ENCODE data around the gene PRG2.

The PRG2 gene

GRCh38 chr11:57390535-57390934 lies at the start of gene PRG2:
Gene PRG2 (minus strand): TSS chr11:57390650. CDS start chr11:57389944, 706 bp downstream.
- no peak for DNase-seq (ENCODE audit: low read depth in 2 of 2, low spot score in 1 of 2)

GRCh38 chr11:57439786-57440185 lies 49.3 kb upstream of the PRG2 start:
- no peak for DNase-seq (ENCODE audit: low read depth in 2 of 2, low spot score in 1 of 2)

- no peak for DNase-seq (ENCODE audit: low read depth in 2 of 2, low spot score in 1 of 2)
Observed at GRCh38 chr11:57438345-57439285, 48.2 kb upstream of the PRG2 start.

GRCh38 chr11:57436031-57436430 lies 45.6 kb upstream of the PRG2 start:
- DNase-seq (ENCODE audit: low read depth in 2 of 2, low spot score in 1 of 2): no peak

GRCh38 chr11:57434640-57435546 lies 44.4 kb upstream of the PRG2 start:
- no peak for DNase-seq (ENCODE audit: low read depth in 2 of 2, low spot score in 1 of 2)

- no peak for DNase-seq (ENCODE audit: low read depth in 2 of 2, low spot score in 1 of 2)
Observed at GRCh38 chr11:57432714-57433163, 42.3 kb upstream of the PRG2 start.

GRCh38 chr11:57432149-57432561 lies 41.7 kb upstream of the PRG2 start:
- no peak for DNase-seq (ENCODE audit: low read depth in 2 of 2, low spot score in 1 of 2)

GRCh38 chr11:57430952-57431351 lies 40.5 kb upstream of the PRG2 start:
- DNase-seq (ENCODE audit: low read depth in 2 of 2, low spot score in 1 of 2): no peak

GRCh38 chr11:57429946-57430345 lies 39.5 kb upstream of the PRG2 start:
- DNase-seq (ENCODE audit: low read depth in 2 of 2, low spot score in 1 of 2): no peak

GRCh38 chr11:57428643-57429042 lies 38.2 kb upstream of the PRG2 start:
- no peak for DNase-seq (ENCODE audit: low read depth in 2 of 2, low spot score in 1 of 2)

GRCh38 chr11:57427727-57428082 lies 37.3 kb upstream of the PRG2 start:
- no peak for DNase-seq (ENCODE audit: low read depth in 2 of 2, low spot score in 1 of 2)

GRCh38 chr11:57426929-57427726 lies 36.7 kb upstream of the PRG2 start, which contains the start of gene SLC43A3:
Gene SLC43A3 (minus strand): TSS chr11:57427121. CDS start chr11:57426172, 949 bp downstream.
- peak; percentile 38 to 65 for DNase-seq (ENCODE audit: low read depth in 2 of 2, low spot score in 1 of 2)

- DNase-seq (ENCODE audit: low read depth in 2 of 2, low spot score in 1 of 2): no peak
Observed at GRCh38 chr11:57426439-57426928, 36.0 kb upstream of the PRG2 start.

GRCh38 chr11:57425565-57426438 lies 35.4 kb upstream of the PRG2 start:
- no peak for DNase-seq (ENCODE audit: low read depth in 2 of 2, low spot score in 1 of 2)

- peak; percentile 71 to 85 for DNase-seq (ENCODE audit: low read depth in 2 of 2, low spot score in 1 of 2)
Observed at GRCh38 chr11:57424792-57425564, 34.5 kb upstream of the PRG2 start.

- no peak for DNase-seq (ENCODE audit: low read depth in 2 of 2, low spot score in 1 of 2)
Observed at GRCh38 chr11:57424137-57424791, 33.8 kb upstream of the PRG2 start.

- no peak for DNase-seq (ENCODE audit: low read depth in 2 of 2, low spot score in 1 of 2)
Observed at GRCh38 chr11:57422669-57423068, 32.2 kb upstream of the PRG2 start.

- no peak for DNase-seq (ENCODE audit: low read depth in 2 of 2, low spot score in 1 of 2)
Observed at GRCh38 chr11:57421805-57422204, 31.4 kb upstream of the PRG2 start.

Measured in stimulated activated CD8-positive, alpha-beta memory T cell treated with anti-CD3 and anti-CD28 coated beads, Interleukin-4, amount 100 ng/mL, for 4 hours (primary cell).